ENCODE measurements around the gene MKLN1.

Gene MKLN1

DNA sequence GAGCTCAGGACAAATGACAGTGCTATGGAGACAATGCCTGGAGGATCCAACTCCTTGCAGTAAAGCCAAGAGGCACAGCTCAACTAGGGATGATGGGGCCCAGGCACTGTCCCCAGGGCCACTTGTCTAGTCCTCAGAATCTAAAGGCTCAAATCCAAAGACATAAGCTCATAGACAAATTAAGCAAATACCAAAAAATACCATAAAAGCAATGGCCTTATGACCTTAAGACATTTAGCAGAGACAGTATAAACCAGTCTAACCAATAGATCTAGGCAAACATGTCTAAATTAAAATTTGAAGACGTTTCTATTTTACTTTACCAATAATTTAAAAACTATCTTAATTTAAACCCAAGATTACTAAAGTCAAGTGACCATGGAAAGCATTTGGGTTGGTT, 14.8 kb upstream of the MKLN1 start:
- DNase-seq (ENCODE audit: insufficient read length, low spot score) (no peak), FAIRE-seq (no peak)
- TF ChIP-seq, protein P1, sequence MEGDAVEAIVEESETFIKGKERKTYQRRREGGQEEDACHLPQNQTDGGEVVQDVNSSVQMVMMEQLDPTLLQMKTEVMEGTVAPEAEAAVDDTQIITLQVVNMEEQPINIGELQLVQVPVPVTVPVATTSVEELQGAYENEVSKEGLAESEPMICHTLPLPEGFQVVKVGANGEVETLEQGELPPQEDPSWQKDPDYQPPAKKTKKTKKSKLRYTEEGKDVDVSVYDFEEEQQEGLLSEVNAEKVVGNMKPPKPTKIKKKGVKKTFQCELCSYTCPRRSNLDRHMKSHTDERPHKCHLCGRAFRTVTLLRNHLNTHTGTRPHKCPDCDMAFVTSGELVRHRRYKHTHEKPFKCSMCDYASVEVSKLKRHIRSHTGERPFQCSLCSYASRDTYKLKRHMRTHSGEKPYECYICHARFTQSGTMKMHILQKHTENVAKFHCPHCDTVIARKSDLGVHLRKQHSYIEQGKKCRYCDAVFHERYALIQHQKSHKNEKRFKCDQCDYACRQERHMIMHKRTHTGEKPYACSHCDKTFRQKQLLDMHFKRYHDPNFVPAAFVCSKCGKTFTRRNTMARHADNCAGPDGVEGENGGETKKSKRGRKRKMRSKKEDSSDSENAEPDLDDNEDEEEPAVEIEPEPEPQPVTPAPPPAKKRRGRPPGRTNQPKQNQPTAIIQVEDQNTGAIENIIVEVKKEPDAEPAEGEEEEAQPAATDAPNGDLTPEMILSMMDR (IDR thresholded peaks at IDR 0.05; ENCODE audit: insufficient read depth, missing control alignments), result no peak

DNA sequence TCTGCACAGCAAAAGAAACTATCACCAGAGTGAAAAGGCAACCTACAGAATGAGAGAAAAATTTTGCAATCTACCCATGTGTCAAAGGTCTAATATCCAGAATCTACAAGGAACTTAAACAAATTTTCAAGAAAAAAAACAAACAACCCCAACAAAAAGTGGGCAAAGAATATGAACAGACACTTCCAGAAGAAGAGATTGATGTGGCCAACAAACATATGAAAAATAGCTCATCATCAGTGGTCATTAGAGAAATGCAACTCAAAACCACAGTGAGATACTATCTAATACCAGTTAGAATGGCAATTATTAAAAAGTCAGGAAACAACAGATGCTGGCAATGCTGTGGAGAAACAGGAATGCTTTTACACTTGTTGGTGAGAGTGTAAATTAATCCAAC, 7.1 kb upstream of the MKLN1 start:
- TF ChIP-seq, protein P1 (IDR thresholded peaks at IDR 0.05; ENCODE audit: insufficient read depth, missing control alignments), result no peak
- FAIRE-seq (no peak), DNase-seq (ENCODE audit: insufficient read length, low spot score) (no peak)

DNA sequence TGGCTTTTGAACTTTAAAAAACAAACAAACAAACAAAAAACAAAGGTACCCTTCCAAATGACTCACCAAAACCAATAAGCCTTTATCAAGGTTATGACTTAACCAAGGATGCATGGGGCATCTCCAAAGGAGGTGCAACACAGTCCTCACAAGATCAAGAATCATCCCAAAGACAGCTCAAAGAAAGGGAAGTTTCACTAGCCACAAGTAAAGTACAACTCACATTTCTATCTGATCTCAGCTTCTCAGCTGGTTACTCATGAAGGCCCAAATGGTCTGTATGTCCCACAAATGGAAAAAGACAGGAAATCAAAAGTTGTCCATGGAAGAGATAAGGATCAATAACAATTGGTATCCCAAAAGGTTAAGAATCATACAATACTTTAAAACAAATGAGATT, 6.0 kb upstream of the MKLN1 start:
- DNase-seq (ENCODE audit: insufficient read length, low spot score) (no peak), FAIRE-seq (no peak)
- TF ChIP-seq, protein P1 (IDR thresholded peaks at IDR 0.05; ENCODE audit: insufficient read depth, missing control alignments), result no peak

DNA sequence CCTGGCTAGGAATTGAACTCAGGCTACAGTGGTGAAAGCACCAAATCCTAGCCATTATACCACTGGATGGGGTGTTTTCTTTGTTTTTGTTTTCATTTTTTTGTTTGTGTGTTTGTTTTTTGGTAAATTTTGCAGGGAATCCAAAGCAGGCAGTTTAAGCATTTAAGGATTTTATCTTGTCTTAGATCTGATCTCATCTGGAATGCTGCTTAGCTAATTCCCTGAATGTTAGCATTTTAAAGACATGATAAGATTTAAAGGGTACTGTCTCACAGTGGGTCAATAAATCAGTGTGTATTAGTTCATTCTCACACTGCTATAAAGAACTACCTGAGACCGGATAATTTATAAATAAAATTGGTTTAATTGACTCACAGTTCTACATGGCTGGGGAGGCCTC, 5.6 kb upstream of the MKLN1 start:
- TF ChIP-seq, protein P1 (IDR thresholded peaks at IDR 0.05; ENCODE audit: insufficient read depth, missing control alignments), result no peak
- FAIRE-seq (no peak), DNase-seq (ENCODE audit: insufficient read length, low spot score) (no peak)

DNA sequence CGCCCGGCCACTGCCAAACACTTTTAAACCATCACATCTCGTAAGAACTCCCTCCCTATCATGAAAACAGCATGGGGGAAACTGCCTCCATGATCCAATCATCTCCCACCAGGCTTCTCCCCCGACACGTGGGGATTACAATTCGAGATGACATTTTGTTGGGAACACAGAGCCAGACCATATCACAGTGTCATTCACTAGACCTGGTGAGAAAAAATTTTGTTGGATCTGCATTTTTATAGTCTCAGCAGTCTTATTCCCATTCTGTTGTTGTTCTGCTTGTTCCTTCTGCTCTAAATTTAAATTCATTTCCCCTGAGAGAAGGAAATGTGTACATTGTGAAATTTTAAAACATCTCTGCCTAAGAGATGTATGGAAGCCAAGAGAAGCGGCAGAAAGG, 4.8 kb upstream of the MKLN1 start:
- TF ChIP-seq, protein P1 (IDR thresholded peaks at IDR 0.05; ENCODE audit: insufficient read depth, missing control alignments), result no peak
- FAIRE-seq (no peak), DNase-seq (ENCODE audit: insufficient read length, low spot score) (no peak)

DNA sequence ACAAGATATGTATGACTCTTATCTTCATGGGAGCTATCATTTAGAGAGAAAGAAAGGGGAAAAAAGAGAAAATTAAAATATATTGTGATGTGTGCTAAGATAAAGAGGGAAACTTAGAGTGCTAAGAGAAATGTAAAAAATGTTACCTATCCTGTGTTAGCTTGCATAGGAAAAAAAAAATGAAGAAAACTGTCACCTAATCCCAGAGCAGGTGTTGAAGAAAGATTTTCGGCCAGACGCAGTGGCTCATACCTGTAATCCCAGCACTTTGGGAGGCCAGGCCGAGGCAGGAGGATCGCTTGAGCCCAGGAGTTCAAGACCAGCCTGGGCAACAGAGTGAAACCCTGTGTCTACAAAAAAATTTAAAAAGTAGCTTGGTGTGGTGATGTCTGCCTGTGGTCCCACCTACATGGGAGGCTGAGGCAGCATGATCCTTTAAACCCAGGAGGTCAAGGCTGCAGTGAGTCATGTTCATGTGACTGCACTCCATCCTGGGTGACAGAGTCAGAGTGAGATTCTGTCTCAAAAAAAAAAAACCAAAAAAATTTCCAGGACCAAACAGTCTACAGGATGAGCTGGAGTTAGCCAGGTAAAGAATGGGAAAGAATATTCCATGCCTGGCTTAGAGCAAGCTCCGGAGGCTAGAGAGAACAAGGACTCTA, 2.4 kb upstream of the MKLN1 start:
- TF ChIP-seq, protein P1 (IDR thresholded peaks at IDR 0.05; ENCODE audit: insufficient read depth, missing control alignments), result no peak
- no peak for DNase-seq (ENCODE audit: insufficient read length, low spot score)
- FAIRE-seq, result no peak

DNA sequence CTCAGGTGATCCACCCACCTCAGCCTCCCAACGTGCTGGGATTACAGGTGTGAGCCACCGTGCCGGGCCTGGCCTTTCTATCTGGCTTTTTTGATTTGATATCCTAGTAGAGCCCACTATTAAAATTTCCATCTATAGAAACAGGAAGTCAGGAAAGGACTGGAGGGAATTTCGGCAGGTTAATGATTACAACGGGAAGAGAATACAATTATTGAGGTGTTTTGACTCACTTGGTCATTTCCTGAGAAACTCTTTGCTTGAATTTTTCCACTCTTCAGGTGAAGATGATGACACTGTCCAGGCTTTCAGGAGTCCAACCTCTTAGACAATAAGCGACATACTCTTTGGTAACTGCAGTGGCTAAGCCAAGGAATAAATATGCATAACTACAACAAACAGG, 1.1 kb upstream of the MKLN1 start:
- TF ChIP-seq, protein P1 (IDR thresholded peaks at IDR 0.05; ENCODE audit: insufficient read depth, missing control alignments), result no peak
- no peak for DNase-seq (ENCODE audit: insufficient read length, low spot score)
- FAIRE-seq, result no peak

Measured in D721Med (cell line).